ENCODE data around the gene ZNF750.

Gene ZNF750

DNA sequence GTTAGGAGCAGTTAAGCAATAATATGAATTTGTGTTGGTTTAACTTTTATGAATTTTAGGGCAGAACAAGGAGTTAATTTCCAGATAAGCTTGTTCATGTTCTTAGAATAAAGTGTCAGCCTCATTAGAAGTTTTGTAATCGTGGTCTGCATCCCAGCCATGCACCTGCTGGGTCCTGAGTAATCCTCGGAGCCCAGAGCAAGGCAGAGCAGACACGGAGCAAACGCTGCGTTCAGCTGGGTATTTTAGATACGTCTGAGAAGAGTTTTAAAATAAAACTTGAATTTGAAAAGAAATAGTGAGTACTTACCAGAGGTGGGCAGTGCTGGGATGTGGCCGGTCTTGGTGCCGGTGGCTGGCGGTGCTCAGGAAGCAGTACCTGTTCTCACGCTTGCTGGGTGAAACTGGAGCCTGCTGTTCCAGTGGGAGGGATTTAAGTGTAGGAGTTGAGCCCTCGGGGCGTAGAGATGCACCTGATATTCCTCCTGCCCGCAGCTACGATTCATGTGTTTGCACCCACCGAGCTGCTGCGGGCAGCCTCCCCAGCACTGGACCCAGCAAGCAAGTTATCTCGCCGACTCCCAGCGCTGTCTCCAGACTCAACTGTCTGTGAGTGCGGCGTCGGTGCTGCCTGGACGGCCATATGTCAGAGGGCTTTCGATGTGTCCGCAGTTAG is at the start of gene ZNF750:
Gene ZNF750 (minus strand): TSS at position 406 of the 676 bp plus-strand sequence. CDS start 7,568 bp downstream, outside the sequence.
- DNase-seq (ENCODE audit: low read depth in 1 of 2, low spot score in 1 of 2): no peak

- no peak for DNase-seq (ENCODE audit: low read depth in 1 of 2, low spot score in 1 of 2)
Observed at GRCh38 chr17:82888583-82889495, 49.0 kb upstream of the ZNF750 start.

GRCh38 chr17:82887255-82888164 is 47.7 kb upstream of the ZNF750 start:
- no peak for DNase-seq (ENCODE audit: low read depth in 1 of 2, low spot score in 1 of 2)

DNA sequence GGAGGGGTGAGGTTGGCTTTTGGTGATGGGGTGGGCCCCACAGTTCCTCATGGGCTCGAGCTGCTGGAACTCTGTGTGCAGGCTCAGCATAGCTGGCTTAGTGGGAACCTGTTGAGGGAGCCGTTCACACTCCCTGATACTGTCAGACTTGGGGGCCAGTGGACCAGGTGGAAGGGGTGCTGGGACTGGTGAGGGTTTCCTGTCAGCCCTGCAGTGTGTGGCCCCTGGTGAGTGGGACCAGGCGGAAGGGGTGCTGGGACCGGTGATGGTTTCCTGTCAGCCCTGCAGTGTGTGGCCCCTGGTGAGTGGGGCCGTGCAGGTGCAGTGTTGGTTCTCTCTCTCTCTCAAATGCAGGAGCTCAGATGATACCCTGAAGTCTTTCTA is 45.1 kb upstream of the ZNF750 start:
- no peak for DNase-seq (ENCODE audit: low read depth in 1 of 2, low spot score in 1 of 2)

DNA sequence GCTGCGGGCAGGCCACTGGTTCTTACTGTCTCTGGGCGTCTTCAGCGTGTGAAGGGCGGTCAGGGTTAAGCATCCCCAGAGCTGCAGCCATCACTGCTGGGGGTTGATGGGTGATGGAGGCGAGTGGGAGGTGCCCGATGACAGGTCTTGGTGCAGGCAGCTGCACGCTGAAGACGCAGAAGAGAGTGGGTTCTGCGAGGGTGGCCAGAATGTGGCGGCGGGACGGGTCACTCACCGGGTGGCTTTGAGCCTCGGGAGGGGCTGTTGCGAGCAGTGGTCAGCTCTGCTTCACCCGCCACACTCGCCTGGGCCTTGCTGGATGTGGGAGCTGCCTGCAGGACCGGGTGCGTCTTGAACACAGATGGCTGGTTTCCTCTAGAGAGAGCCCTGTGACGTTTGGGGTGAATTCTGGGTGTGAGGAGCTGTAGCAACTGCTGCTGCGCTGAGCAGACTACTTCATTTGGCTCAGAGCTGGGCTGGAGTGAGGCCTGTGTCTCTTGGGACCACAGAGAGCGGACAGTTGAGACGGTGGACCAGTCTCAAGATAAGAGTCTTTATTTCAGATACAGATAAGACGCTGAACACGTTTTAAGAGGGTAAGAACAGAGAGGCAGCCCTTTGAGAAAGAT is 44.6 kb upstream of the ZNF750 start:
- DNase-seq (ENCODE audit: low read depth in 1 of 2, low spot score in 1 of 2): no peak

- DNase-seq (ENCODE audit: low read depth in 1 of 2, low spot score in 1 of 2): no peak
Observed at GRCh38 chr17:82883419-82884031, 43.7 kb upstream of the ZNF750 start.

DNA sequence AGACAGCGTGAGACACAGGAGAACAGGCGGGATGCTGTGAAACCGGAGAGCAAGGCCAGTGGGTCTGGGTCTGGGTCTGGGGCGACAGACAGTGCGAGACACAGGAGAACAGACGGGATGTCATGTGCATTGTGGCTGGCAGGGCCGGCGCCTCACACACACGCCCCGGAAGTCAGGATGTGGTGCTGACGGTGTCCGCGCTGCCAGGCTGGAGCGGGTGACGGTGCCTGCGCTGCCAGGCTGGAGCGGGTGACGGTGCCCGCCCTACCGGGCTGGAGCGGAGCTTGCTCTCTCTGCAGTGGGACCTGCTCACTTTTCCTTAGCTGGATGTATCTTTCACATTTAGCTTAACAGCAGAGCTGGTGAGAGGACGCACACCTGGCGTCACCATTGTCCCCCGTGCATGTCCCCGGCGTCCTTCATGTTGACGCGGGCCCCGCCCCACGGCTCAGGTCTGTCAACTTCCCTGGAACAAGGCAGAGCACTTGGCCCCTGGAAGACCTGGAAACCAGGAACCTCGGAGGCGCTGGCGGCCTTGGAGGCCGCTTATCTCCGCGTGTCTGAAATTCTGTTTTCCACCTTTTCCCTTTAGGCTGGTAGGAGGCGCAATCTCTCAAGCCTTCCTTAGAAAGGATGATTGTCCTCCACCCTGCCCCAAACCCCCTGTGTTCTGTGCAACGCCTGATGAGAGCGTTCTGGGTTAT is 43.0 kb upstream of the ZNF750 start:
- peak; percentile 44 to 63 for DNase-seq (ENCODE audit: low read depth in 1 of 2, low spot score in 1 of 2)

- no peak for DNase-seq (ENCODE audit: low read depth in 1 of 2, low spot score in 1 of 2)
Observed at GRCh38 chr17:82881900-82882714, 42.3 kb upstream of the ZNF750 start.

GRCh38 chr17:82881324-82881823 is 41.6 kb upstream of the ZNF750 start:
- no peak for DNase-seq (ENCODE audit: low read depth in 1 of 2, low spot score in 1 of 2)

- DNase-seq (ENCODE audit: low read depth in 1 of 2, low spot score in 1 of 2): no peak
Observed at GRCh38 chr17:82880620-82881323, 41.0 kb upstream of the ZNF750 start.

GRCh38 chr17:82879241-82879640 is 39.4 kb upstream of the ZNF750 start:
- no peak for DNase-seq (ENCODE audit: low read depth in 1 of 2, low spot score in 1 of 2)

DNA sequence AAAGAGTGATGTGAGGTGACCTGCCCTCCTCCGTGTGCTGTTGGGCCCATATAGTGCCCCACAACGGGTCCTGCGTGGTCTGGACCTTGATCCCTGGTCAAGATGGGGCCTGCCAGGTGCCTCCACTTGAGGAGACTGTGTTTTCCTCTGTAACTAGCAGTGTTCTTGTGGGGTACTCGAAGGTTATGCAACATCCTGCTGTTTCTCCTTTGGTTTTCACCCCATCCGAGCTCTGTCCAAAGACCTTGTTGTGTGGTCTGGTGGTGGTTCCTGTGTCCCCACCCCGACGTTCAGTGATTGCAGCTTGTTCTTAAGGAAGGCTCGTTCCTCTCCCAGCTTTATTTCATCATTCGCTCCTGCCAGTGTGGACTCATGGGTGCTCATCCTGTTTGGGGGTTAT is 38.7 kb upstream of the ZNF750 start:
- no peak for DNase-seq (ENCODE audit: low read depth in 1 of 2, low spot score in 1 of 2)

- DNase-seq (ENCODE audit: low read depth in 1 of 2, low spot score in 1 of 2): no peak
Observed at GRCh38 chr17:82876602-82877379, 37.0 kb upstream of the ZNF750 start.

DNA sequence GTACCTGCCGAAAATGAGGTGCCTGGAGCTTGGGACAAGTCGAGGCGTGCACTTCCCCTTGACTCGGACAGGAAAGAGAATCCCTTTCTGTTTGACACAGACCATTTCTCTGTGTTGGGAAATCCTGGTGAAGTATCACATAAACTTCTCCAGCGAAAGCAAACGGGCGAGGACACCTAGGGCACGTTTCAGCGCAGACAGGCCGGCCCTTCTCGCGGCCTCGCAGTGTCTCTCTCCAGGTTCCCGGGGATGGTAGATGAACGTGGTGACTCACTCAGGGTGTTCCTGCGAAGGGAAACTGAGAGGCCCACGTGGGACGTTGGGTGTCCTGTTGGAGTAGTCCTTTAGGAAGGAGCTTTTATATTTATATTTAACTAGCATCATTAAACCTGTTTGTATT is 36.3 kb upstream of the ZNF750 start:
- no peak for DNase-seq (ENCODE audit: low read depth in 1 of 2, low spot score in 1 of 2)

- no peak for DNase-seq (ENCODE audit: low read depth in 1 of 2, low spot score in 1 of 2)
Observed at GRCh38 chr17:82875407-82875856, 35.6 kb upstream of the ZNF750 start.

DNA sequence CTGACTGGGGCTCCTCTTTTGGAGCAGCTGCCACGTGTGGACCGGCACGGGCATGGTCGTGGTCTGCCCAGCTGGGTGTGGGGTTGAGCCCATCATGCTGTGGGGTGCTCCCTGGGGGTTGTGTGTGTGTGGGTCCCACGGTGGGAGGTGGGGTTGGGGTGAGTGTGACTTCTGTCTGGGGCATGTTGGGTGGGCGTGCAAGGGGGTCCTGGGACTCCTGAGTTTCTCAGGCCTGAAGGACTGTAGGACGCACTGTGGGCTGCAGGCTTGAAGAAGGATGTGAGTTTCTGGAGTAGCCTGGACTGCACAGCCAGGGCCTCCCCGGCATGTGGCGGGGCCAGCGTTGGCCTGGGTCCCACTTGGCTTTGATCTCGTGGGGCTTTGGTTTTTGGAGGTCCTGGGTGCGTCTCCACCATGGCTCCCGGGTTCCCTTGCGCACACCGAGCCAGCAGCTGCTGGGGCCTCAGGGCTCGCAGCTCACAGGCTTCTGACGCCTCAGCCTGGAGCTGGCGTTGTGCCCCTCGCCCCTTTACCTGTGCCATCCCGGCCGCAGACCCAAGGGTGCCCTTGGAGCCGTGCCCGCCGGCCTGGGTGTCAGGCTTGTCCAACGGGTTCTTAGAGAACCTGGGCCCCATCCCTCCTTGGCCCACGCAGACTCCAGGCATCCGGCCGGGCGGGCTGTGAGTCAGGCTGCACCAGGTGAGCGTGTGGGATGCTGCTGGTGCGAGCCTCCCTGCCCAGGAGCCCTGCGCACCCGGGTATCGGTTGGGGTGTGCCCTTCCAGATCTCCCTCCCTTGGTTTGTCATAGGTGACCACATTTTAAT is 34.4 kb upstream of the ZNF750 start:
- DNase-seq (ENCODE audit: low read depth in 1 of 2, low spot score in 1 of 2): no peak
